ENCODE data around the gene CASQ1. TPM values are rescaled to one million over a fixed set of nuclear protein-coding genes. Genes with fewer than 3 reads are reported as not detected.

CASQ1 gene
- total RNA-seq, 1 donor from 2014 or later = not detected

DNA sequence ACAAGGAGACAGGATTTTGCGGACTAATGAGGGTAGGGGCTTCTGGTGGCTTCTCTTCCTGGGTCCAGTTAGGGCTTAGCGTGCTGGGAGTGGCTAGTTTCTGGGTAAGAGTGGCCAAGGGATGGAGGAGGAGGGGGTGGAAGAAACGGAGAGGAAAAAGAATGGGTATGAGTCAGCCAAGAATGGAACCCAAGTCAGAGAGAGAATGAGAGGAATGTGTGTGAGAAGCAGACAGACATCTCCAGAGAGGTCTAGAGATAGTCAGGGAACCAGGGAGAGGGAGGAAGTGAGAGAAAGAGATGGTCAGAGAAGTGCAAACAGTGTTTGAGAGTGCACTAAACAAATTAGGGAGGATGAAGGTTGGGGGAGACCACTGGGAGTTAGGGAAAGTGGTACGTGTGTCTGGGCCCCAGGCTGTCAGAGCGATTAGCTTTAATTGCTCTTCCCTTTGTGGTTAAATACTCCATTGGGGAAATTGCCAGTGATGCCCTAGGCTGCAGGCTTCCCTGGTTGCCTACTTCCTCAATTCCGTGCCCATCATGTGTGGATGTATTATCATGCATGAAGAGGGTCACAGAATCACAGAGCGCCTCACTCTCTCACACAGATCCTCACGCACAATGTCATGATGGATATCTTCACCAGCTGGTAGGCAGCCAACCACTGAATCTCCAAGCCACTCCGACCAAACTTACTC, 16.2 kb downstream of the CASQ1 start:
- Mint-ChIP-seq H3K27ac (ENCODE audit: unreplicated experiment) (no peak overlapping the region), H3K4me1 (ENCODE audit: low read depth, unreplicated experiment) (peaks cover 39% of the 10 kb centered on the region), H3K27me3 (ENCODE audit: unreplicated experiment) (peaks cover 14% of the 10 kb centered on the region)

DNA sequence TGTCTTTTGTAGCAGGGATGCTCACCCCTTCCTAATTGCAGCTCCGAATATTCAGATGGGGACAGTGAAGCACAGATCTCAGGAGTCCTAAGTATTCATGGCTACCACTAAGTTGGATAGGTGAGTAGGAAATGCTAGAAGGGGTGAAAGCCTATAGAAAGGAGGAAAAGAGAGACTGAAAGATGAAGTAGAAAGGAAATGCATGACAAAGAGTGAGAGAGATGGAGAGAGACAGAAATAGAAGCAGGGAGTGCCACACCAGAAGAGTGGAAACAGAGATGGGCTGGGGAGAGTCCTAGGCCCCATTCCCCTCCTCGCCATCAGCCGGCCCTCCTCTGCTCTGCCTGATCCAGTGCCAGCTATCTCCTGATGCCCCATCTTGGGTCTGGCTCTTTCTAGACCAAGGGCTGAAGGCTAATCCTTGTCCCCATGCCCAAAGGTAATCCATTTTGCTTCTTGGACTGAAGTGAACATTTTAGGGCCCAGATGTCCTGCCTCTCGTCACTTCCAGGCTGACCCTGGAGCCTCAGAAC, 16.8 kb downstream of the CASQ1 start:
- Mint-ChIP-seq H3K27me3 (ENCODE audit: unreplicated experiment) (peaks cover 16% of the 10 kb centered on the region), H3K4me1 (ENCODE audit: low read depth, unreplicated experiment) (peaks cover 43% of the 10 kb centered on the region), H3K27ac (ENCODE audit: unreplicated experiment) (no peak overlapping the region), H3K4me3 (ENCODE audit: unreplicated experiment) (no peak overlapping the region), H3K9me3 (ENCODE audit: unreplicated experiment) (peaks cover 7% of the 10 kb centered on the region), H3K36me3 (ENCODE audit: unreplicated experiment) (no peaks in the 10 kb centered on the region)
- DNase-seq = no peak
- TF ChIP-seq, protein P1, sequence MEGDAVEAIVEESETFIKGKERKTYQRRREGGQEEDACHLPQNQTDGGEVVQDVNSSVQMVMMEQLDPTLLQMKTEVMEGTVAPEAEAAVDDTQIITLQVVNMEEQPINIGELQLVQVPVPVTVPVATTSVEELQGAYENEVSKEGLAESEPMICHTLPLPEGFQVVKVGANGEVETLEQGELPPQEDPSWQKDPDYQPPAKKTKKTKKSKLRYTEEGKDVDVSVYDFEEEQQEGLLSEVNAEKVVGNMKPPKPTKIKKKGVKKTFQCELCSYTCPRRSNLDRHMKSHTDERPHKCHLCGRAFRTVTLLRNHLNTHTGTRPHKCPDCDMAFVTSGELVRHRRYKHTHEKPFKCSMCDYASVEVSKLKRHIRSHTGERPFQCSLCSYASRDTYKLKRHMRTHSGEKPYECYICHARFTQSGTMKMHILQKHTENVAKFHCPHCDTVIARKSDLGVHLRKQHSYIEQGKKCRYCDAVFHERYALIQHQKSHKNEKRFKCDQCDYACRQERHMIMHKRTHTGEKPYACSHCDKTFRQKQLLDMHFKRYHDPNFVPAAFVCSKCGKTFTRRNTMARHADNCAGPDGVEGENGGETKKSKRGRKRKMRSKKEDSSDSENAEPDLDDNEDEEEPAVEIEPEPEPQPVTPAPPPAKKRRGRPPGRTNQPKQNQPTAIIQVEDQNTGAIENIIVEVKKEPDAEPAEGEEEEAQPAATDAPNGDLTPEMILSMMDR (IDR thresholded peaks at IDR 0.05; ENCODE audit: partially characterized antibody, unreplicated experiment) = no peak

More for the DNA sequence above, 16.2 kb downstream of the CASQ1 start:
- TF ChIP-seq, protein P1 (IDR thresholded peaks at IDR 0.05; ENCODE audit: partially characterized antibody, unreplicated experiment) = no peak
- Mint-ChIP-seq H3K36me3 (ENCODE audit: unreplicated experiment) (no peaks in the 10 kb centered on the region), H3K4me3 (ENCODE audit: unreplicated experiment) (peak overlapping the region; percentile 71), H3K9me3 (ENCODE audit: unreplicated experiment) (peaks cover 7% of the 10 kb centered on the region)
- no peak for DNase-seq

DNA sequence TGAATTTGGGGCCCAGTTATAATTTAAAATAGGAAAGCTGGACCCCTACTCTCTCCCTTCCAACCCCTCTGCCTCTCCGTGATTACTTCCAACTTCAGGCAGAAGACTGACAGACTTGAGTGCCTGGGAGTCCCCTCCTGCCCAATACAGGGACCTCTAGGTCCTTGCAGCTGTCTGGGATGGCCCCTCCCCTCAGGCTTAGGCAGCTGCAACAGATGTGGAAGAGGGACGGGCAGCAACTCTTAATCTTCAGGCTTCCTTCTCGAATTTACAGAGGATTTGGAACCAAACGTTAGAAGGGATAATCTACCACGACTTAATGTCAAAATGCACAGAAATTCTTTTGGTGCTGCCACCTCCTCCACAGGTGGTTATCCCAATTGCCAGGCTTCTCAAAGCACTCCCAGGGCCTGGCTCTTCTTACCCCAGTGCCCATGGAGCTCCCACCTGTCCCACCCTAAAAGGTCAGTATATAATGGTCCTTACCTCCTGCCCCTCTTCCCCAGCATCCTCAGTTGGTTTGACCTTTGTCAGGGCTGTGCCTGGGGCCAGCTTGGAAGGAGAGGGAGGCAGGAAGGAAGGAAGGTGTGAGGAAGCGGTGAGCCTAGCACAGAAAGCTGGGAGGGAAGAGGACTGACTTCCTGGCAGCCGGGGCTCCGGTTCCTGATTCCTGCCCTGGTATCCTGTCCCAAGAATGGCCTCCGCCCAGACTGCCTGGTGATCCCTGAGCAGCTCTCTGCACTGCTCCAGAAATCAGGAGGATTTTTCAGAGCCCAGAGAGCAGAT, 17.6 kb downstream of the CASQ1 start:
- no peak overlapping the region for H3K27ac Mint-ChIP-seq (ENCODE audit: unreplicated experiment)
- no peak for DNase-seq
- peaks cover 15% of the 10 kb centered on the region for H3K27me3 Mint-ChIP-seq (ENCODE audit: unreplicated experiment)
- peaks cover 7% of the 10 kb centered on the region for H3K9me3 Mint-ChIP-seq (ENCODE audit: unreplicated experiment)
- H3K4me3 Mint-ChIP-seq (ENCODE audit: unreplicated experiment) = no peak overlapping the region
- peaks cover 43% of the 10 kb centered on the region for H3K4me1 Mint-ChIP-seq (ENCODE audit: low read depth, unreplicated experiment)
- H3K36me3 Mint-ChIP-seq (ENCODE audit: unreplicated experiment) = peaks cover 3% of the 10 kb centered on the region
- TF ChIP-seq, protein P1 (IDR thresholded peaks at IDR 0.05; ENCODE audit: partially characterized antibody, unreplicated experiment) = no peak

DNA sequence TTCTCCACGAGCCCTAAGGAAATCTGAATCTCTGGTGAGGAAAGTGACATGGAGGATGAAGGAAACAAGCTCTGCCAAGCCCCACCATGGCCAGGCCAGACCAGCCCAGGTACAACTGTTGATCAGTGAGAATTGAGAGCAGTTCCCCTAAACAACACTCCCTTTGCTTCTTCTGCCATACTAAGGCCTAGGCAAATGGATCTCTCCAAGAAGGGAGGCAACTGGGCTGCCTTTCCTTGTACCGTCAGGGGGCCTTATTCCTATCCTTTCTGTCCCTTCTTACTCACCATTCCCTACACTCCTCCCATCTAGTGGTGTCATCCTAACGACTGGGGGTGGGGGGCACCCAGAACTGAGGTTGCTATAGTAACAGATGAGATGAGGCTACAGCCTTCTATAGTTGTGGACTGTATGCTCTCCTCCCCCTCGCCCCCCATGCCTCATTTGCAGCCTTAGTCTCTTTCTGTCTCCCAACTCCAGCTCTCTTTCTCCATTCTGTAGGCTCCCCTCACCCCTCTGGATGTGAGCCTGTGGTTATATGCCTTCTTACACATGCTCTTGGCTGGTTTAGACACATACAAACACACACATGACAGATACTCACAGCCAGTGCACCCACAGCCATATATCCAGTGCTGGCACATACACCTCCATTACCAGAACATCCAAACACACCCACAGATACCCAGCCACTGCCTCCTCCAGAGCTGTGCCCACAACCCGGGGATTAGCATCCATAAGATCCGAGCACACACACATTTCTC, 18.4 kb downstream of the CASQ1 start:
- TF ChIP-seq, protein P1 (IDR thresholded peaks at IDR 0.05; ENCODE audit: partially characterized antibody, unreplicated experiment) = no peak
- DNase-seq = no peak
- Mint-ChIP-seq H3K27me3 (ENCODE audit: unreplicated experiment) (peaks cover 15% of the 10 kb centered on the region), H3K9me3 (ENCODE audit: unreplicated experiment) (peaks cover 7% of the 10 kb centered on the region), H3K4me3 (ENCODE audit: unreplicated experiment) (peak overlapping the region; percentile 1), H3K27ac (ENCODE audit: unreplicated experiment) (peak overlapping the region; percentile 14), H3K4me1 (ENCODE audit: low read depth, unreplicated experiment) (peaks cover 43% of the 10 kb centered on the region), H3K36me3 (ENCODE audit: unreplicated experiment) (peaks cover 5% of the 10 kb centered on the region)

Data from glutamatergic neuron (in vitro differentiated cells).